K562 (cell line): ENCODE data around the gene FUT8. TPM values are rescaled to one million over a fixed set of nuclear protein-coding genes. Genes with fewer than 3 reads are reported as not detected.

Source experiments
- ATAC-seq: fragments of 200-7000 bp; cut with Tn5 transposase; 3 replicates; pipeline ENCODE4 v1.9.1; 2020; ENCODE audit warnings: moderate library complexity
- BruUV-seq: library from RNA; stranded (reverse); fragments of 400-500 nt; replicated peaks from 2 replicates; lab custom pipeline; 2021; lab: Mats Ljungman, UMichigan
- CTCF ChIA-PET: fragments of 300-600 bp; formaldehyde crosslinking; extraction: SDS; loops from one replicate; lab custom pipeline; 2021; ENCODE audit warnings: low intra/inter-chr PET ratio; lab: Yijun Ruan, JAX
- POLR2A ChIA-PET: fragments of 300-600, 350-650 bp; sonication (Branson Sonifier 250); formaldehyde crosslinking; extraction: SDS; loops from one replicate; lab custom pipeline; 2021; ENCODE audit warnings: antibody characterized with exemption, inconsistent platforms; lab: Yijun Ruan, JAX
- DNase-seq, 4 experiments: peaks; one replicate each; pipeline versions ENCODE4 v3.0.0 to v3.0.0-alpha.2; 2011 to 2018; ENCODE audit warnings: low spot score in 3 of 4, mixed read lengths in 3 of 4; ENCODE audit errors: extremely low read depth in 1 of 4
- FAIRE-seq: peaks from 2 replicates; lab custom pipeline; 2011; peaks lifted over from hg19 to GRCh38; lab: Jason Lieb, UNC
- H2AFZ ChIP-seq: 2 replicates; pipeline ENCODE4 v1.6.0; 2011; ENCODE audit warnings: low read depth, low read length, control low read depth, inconsistent platforms
- H3K27ac ChIP-seq: fragments of 200-600 bp; 3 replicates; pipeline ENCODE4 v1.8.0; 2011; ENCODE audit warnings: low read depth, mild to moderate bottlenecking, control low read depth, inconsistent platforms, low read length, moderate library complexity, mixed read lengths; ENCODE audit errors: extremely low read depth
- H3K27me3 ChIP-seq, 2 experiments: fragments of 300-600 bp in 1 of 2; 2 replicates in 1 of 2; 3 replicates in 1 of 2; pipeline versions ENCODE4 v1.6.0 to v1.8.0; 2011; ENCODE audit warnings: inconsistent platforms in 2 of 2, low read length in 2 of 2, mild to moderate bottlenecking in 1 of 2, mixed read lengths in 1 of 2, moderate library complexity in 1 of 2; ENCODE audit not compliant: control insufficient read depth in 2 of 2, insufficient read depth in 2 of 2
- H3K36me3 ChIP-seq: fragments of 300-600 bp; 3 replicates; pipeline ENCODE4 v1.8.0; 2011; ENCODE audit warnings: mild to moderate bottlenecking, low read length, inconsistent platforms; ENCODE audit not compliant: control insufficient read depth, insufficient read depth
- H3K4me1 ChIP-seq, 2 experiments: fragments of 200-600 bp in 1 of 2; replicated peaks in 1 of 2; 2 replicates in 1 of 2; 3 replicates in 1 of 2; pipeline versions ENCODE4 v1.5.1 to v1.8.0; 2011; ENCODE audit warnings: inconsistent platforms in 2 of 2, low read length in 2 of 2, mild to moderate bottlenecking in 1 of 2, mixed read lengths in 1 of 2, moderate library complexity in 1 of 2; ENCODE audit not compliant: control insufficient read depth in 2 of 2, insufficient read depth in 2 of 2
- H3K4me2 ChIP-seq: 2 replicates; pipeline ENCODE4 v1.6.1; 2011; ENCODE audit warnings: low read length, control low read depth, inconsistent platforms, mixed read lengths; ENCODE audit not compliant: insufficient read depth
- H3K4me3 ChIP-seq: fragments of 200-600 bp; sonication (generic), shearing (Covaris generic); 2 replicates; pipeline ENCODE4 v1.5.1; 2016; ENCODE audit warnings: control low read depth, inconsistent platforms
- H3K79me2 ChIP-seq: fragments of 200-600 bp; 3 replicates; pipeline ENCODE4 v1.8.0; 2011; ENCODE audit warnings: low read length, inconsistent platforms; ENCODE audit not compliant: control insufficient read depth, insufficient read depth
- H3K9ac ChIP-seq, 2 experiments: 2 replicates each; pipeline versions ENCODE4 v1.6.0 to v1.6.1; 2011; ENCODE audit warnings: low read depth in 2 of 2, low read length in 2 of 2, control low read depth in 1 of 2, inconsistent platforms in 1 of 2, mild to moderate bottlenecking in 1 of 2, mixed read lengths in 1 of 2; ENCODE audit not compliant: insufficient read depth in 1 of 2
- H3K9me1 ChIP-seq: one replicate; pipeline ENCODE4 v1.6.0; 2011; ENCODE audit warnings: inconsistent platforms, mild to moderate bottlenecking, low read length, moderate library complexity; ENCODE audit not compliant: control insufficient read depth, insufficient read depth
- H3K9me3 ChIP-seq: replicated peaks from 2 replicates; pipeline ENCODE4 v1.5.1; 2011; ENCODE audit warnings: low read depth, low read length, inconsistent platforms; ENCODE audit not compliant: control insufficient read depth, insufficient read depth
- H4K20me1 ChIP-seq: replicated peaks from 2 replicates; pipeline ENCODE4 v1.6.1; 2011; ENCODE audit warnings: low read length, inconsistent platforms, mixed read lengths; ENCODE audit not compliant: control insufficient read depth, insufficient read depth
- EP300 ChIP-seq: IDR thresholded peaks from 2 replicates; pipeline ENCODE4 v1.6.1; 2012; ENCODE audit warnings: low read length, improper control_type of control experiment
- EP400 ChIP-seq: fragments of 450-650 bp; IDR thresholded peaks from 2 replicates; pipeline ENCODE4 v1.6.1; 2017; ENCODE audit warnings: antibody characterized with exemption, mild to moderate bottlenecking, moderate library complexity
- KDM4B ChIP-seq, 2 experiments: fragments of 450-650 bp in 1 of 2; sonication (generic) in 1 of 2; IDR thresholded peaks; 2 replicates each; pipeline ENCODE4 v1.6.1; 2016 to 2017; ENCODE audit warnings: borderline replicate concordance in 2 of 2, antibody characterized with exemption in 1 of 2, low read depth in 1 of 2, mild to moderate bottlenecking in 1 of 2
- MCM2 ChIP-seq: fragments of 450-650 bp; IDR thresholded peaks from 2 replicates; pipeline ENCODE4 v1.6.1; 2017; ENCODE audit warnings: low read depth, mild to moderate bottlenecking
- MTA2 ChIP-seq: fragments of 450-650 bp; IDR thresholded peaks from 2 replicates; pipeline ENCODE4 v1.6.1; 2016; ENCODE audit warnings: low read depth
- NEUROD1 ChIP-seq: fragments of 150-350 bp; IDR thresholded peaks from 2 replicates; pipeline ENCODE4 v1.6.1; 2014; ENCODE audit warnings: borderline replicate concordance, low read length, low read depth; ENCODE audit not compliant: partially characterized antibody
- WGBS: fragments of 100-300 bp; shearing (Covaris generic); methylation state at CpG from one replicate; pipeline ENCODE4 v1.1.6; 2016; ENCODE audit warnings: low coverage, mixed read lengths; ENCODE audit not compliant: insufficient coverage; ENCODE audit errors: missing lambda C conversion rate; 5-methylcytosine and 5-hydroxymethylcytosine counted together
- in situ Hi-C: fragments of 300-500 bp; cut with MboI; formaldehyde crosslinking; loops from 4 replicates; pipeline ENCODE4 v1.15.0; 2018; ENCODE audit warnings: inconsistent platforms, mixed read lengths
- intact Hi-C: fragments of 100-400 bp; cut with micrococcal nuclease; formaldehyde crosslinking; loops from 2 replicates; pipeline ENCODE4 v1.14.2; 2022
- polyA plus RNA-seq, 8 experiments: library from polyadenylated mRNA; depleted of rRNA in 4 of 8; stranded (reverse) in 5 of 8; unstranded in 3 of 8; fragments of >200 nt; fragmentation: Nextera tagmentation in 2 of 8; fragmentation: Illumina TruSeq in 1 of 8; extraction: Ambion mirVana in 2 of 8; extraction: Trizol in 1 of 8; gene quantifications; 2 replicates each; pipeline versions ENCODE4 v1.2.1 to v1.2.3, GENCODE V29; 2011 to 2014; ENCODE audit warnings: inconsistent platforms in 1 of 8, missing spikeins in 1 of 8
- total RNA-seq, 7 experiments: library from RNA; depleted of rRNA in 6 of 7; stranded (reverse); fragments of >200 nt in 6 of 7; fragmentation: Illumina TruSeq in 2 of 7; extraction: Trizol in 2 of 7; gene quantifications; 2 replicates each; pipeline versions ENCODE4 v1.2.1 to v1.2.3, GENCODE V29; 2011 to 2021; ENCODE audit warnings: low replicate concordance in 1 of 7
- TF ChIP-seq, protein P1 (sequence below): fragments of 250-450 bp; sonication (Bioruptor Pico); IDR thresholded peaks from 2 replicates; pipeline ENCODE4 v1.4.0; 2020; ENCODE audit warnings: mild to moderate bottlenecking

Gene FUT8
- total and polyA plus RNA-seq, 9 of the 15 experiments (the other 6 are each of a cell fraction or from before 2014, with no cell fraction given) = 4.1 to 15.2 (median 7.8) TPM

DNA sequence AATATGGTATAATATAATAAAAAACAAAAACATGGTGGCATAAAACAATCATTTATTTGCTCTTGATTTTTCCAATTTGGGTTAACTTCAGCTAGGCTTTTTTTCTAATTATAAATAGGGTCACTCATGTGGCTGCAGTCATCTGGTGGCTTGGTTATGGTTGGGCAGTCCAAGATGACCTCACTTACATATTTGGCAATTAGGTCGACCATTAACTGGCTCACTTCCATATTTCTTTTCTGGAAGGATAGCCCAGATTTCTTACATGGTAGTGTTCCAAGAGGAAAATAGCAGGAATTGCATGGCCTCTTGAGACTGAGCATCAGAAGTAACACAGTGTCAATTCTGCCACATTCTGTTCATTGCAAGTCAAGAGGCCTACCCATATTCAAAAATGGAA lies 153.4 kb downstream of the FUT8 start:
- DNase-seq (no peak), ATAC-seq (no peak), FAIRE-seq (no peak)
- Histone ChIP-seq H3K27me3 (no peaks in the 10 kb centered on the region), H2AFZ (no peak overlapping the region), H3K36me3 (no peaks in the 10 kb centered on the region), H3K9me3 (no peaks in the 10 kb centered on the region), H3K9me1 (no peaks in the 10 kb centered on the region), H3K4me3 (no peak overlapping the region), H3K4me1 (no peaks in the 10 kb centered on the region), H3K27ac (no peak overlapping the region), H3K9ac (no peak overlapping the region), H3K4me2 (no peak overlapping the region), H4K20me1 (no peaks in the 10 kb centered on the region), H3K79me2 (no peaks in the 10 kb centered on the region)
- no TSS peak for BruUV-seq
- ChIA-PET POLR2A (no interaction called here), CTCF (interaction anchor here (0.6 kb wide), 1 partner anchor 651 kb away, joined by 3 read pairs; no protein-coding TSS in a partner anchor)
- TF ChIP-seq, protein P1, sequence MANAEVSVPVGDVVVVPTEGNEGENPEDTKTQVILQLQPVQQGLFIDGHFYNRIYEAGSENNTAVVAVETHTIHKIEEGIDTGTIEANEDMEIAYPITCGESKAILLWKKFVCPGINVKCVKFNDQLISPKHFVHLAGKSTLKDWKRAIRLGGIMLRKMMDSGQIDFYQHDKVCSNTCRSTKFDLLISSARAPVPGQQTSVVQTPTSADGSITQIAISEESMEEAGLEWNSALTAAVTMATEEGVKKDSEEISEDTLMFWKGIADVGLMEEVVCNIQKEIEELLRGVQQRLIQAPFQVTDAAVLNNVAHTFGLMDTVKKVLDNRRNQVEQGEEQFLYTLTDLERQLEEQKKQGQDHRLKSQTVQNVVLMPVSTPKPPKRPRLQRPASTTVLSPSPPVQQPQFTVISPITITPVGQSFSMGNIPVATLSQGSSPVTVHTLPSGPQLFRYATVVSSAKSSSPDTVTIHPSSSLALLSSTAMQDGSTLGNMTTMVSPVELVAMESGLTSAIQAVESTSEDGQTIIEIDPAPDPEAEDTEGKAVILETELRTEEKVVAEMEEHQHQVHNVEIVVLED (CRISPR knock-in tag) = no peak
- TF ChIP-seq NEUROD1 = no peak
- no peak for TF ChIP-seq EP400
- no peak for TF ChIP-seq EP300
- no peak for TF ChIP-seq MTA2
- TF ChIP-seq KDM4B (IDR thresholded peaks at IDR 0.05; ENCODE audit: borderline replicate concordance in 2 of 2, low read depth in 1 of 2) = no peak
- no peak for TF ChIP-seq MCM2
- intact Hi-C loops = no loop called here
- WGBS = 7% methylated on average over 1 of the region's 1 CpG
- in situ Hi-C loops = no loop called here
